Sigmoid colon (tissue), 4 donors: ENCODE results near the gene PLCB1.

Experiments
- EP300 ChIP-seq, 4 donors: sonication (generic); formaldehyde crosslinking; IDR thresholded peaks; one replicate each; pipeline ENCODE4 v1.6.1; 2017; ENCODE audit warnings: antibody characterized with exemption in 4 of 4
- POLR2A ChIP-seq, 2 donors: fragments of 450-650 bp; IDR thresholded peaks; one replicate each; pipeline ENCODE4 v1.6.1; 2016; ENCODE audit warnings: antibody characterized with exemption in 2 of 2, mild to moderate bottlenecking in 2 of 2, moderate library complexity in 2 of 2
- POLR2AphosphoS5 ChIP-seq, 4 donors: sonication (generic); formaldehyde crosslinking; IDR thresholded peaks; one replicate each; pipeline ENCODE4 v1.6.1; 2017; ENCODE audit warnings: antibody characterized with exemption in 4 of 4
- TF ChIP-seq, protein P1 (sequence below), 4 experiments: fragments of 450-650 bp in 3 of 4; fragments of 200-600 bp in 1 of 4; IDR thresholded peaks; one replicate each; pipeline ENCODE4 v1.5.1; 2016 to 2019; ENCODE audit warnings: antibody characterized with exemption in 4 of 4, mild to moderate bottlenecking in 3 of 4, moderate library complexity in 2 of 4

DNA sequence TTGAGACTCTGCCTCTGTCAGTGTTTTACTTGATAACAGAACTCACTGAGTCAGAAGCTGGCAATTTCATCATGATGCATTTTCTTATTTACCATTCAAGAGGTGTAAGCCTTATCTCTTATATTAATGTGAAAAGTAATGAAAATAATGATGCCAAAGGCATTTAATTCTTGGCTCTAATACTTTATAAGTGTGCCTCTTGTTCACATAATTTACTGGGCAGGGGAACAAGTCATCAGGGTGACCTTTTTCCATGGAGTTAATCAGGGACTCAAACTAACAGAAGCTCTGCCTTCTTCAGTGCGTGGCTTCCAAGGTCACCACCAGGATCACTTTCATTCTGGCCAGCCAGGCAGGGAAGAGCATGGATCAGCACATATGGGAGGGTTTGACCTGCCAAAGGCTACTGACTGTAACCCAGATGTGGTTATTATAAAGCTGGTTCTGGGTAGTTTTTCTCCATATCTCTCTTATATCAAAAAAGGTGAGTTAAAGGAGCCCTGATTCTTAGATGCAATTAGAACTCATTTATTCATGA is 5.2 kb upstream of the PLCB1 start:
- TF ChIP-seq, protein P1, sequence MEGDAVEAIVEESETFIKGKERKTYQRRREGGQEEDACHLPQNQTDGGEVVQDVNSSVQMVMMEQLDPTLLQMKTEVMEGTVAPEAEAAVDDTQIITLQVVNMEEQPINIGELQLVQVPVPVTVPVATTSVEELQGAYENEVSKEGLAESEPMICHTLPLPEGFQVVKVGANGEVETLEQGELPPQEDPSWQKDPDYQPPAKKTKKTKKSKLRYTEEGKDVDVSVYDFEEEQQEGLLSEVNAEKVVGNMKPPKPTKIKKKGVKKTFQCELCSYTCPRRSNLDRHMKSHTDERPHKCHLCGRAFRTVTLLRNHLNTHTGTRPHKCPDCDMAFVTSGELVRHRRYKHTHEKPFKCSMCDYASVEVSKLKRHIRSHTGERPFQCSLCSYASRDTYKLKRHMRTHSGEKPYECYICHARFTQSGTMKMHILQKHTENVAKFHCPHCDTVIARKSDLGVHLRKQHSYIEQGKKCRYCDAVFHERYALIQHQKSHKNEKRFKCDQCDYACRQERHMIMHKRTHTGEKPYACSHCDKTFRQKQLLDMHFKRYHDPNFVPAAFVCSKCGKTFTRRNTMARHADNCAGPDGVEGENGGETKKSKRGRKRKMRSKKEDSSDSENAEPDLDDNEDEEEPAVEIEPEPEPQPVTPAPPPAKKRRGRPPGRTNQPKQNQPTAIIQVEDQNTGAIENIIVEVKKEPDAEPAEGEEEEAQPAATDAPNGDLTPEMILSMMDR (IDR thresholded peaks at IDR 0.05) = no peak
- TF ChIP-seq POLR2A (IDR thresholded peaks at IDR 0.05) = no peak
- no peak for TF ChIP-seq POLR2AphosphoS5 (IDR thresholded peaks at IDR 0.05)
- no peak for TF ChIP-seq EP300 (IDR thresholded peaks at IDR 0.05)
